GM13977 (cell line): ENCODE data around the gene LCE1B.

Experiments
- DNase-seq: peaks from one replicate; pipeline ENCODE4 v3.0.0; 2012; ENCODE audit warnings: low spot score
- in situ Hi-C: fragments of 300-500 bp; cut with MboI; formaldehyde crosslinking; loops from one replicate; pipeline ENCODE4 v1.12.0; 2022; ENCODE audit warnings: low sequenced_read_pairs, low pct_unique_long_range_greater_than_20kb, mixed read lengths, inconsistent platforms; ENCODE audit not compliant: unreplicated experiment
- TF ChIP-seq, protein P1 (sequence below): IDR thresholded peaks from 2 replicates; pipeline ENCODE4 v1.5.1; 2012; ENCODE audit warnings: mild to moderate bottlenecking, control low read depth; ENCODE audit not compliant: insufficient read depth; ENCODE audit errors: extremely low read depth, missing control alignments

LCE1B gene

DNA sequence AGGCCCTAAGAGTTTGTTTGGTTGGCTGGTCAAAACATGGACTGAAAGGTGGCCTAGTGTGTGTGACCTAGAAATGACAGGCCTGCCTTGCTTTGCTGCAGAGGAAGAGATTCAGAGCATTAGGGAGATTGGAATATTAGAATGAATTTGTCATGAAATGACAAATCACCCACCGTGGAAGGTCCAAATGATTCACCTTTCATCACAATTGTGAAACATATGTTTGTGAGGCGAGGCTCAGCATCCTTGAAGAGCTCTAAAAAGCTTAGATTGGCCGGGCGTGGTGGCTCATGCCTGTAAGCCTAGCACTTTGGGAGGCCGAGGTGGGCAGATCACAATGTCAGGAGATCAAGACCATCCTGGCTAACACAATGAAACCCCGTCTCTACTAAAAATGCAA, 5.5 kb downstream of the LCE1B start:
- in situ Hi-C loops = no loop called here
- no peak for DNase-seq

DNA sequence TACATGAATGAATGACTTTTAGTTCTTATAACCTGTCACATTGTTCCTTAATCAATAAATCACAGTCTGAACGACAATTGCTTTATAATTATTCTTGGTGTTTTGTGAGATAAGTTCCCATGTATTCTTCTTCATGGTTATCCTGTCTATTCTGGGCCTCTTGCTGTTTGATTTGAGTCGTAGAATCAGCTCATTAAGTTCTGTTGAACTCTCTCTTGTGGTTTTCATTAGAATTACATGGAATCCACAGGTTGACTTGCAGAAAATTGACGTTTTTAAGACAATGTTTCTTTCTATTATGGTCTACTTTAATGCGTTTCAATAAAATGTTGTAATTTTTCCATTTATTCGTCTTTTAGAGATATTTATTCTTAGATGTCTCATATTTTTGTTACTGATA, 11.5 kb downstream of the LCE1B start:
- no peak for DNase-seq
- in situ Hi-C loops = no loop called here
- TF ChIP-seq, protein P1, sequence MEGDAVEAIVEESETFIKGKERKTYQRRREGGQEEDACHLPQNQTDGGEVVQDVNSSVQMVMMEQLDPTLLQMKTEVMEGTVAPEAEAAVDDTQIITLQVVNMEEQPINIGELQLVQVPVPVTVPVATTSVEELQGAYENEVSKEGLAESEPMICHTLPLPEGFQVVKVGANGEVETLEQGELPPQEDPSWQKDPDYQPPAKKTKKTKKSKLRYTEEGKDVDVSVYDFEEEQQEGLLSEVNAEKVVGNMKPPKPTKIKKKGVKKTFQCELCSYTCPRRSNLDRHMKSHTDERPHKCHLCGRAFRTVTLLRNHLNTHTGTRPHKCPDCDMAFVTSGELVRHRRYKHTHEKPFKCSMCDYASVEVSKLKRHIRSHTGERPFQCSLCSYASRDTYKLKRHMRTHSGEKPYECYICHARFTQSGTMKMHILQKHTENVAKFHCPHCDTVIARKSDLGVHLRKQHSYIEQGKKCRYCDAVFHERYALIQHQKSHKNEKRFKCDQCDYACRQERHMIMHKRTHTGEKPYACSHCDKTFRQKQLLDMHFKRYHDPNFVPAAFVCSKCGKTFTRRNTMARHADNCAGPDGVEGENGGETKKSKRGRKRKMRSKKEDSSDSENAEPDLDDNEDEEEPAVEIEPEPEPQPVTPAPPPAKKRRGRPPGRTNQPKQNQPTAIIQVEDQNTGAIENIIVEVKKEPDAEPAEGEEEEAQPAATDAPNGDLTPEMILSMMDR = no peak

More for the DNA sequence above, 5.5 kb downstream of the LCE1B start:
- TF ChIP-seq, protein P1 = no peak

DNA sequence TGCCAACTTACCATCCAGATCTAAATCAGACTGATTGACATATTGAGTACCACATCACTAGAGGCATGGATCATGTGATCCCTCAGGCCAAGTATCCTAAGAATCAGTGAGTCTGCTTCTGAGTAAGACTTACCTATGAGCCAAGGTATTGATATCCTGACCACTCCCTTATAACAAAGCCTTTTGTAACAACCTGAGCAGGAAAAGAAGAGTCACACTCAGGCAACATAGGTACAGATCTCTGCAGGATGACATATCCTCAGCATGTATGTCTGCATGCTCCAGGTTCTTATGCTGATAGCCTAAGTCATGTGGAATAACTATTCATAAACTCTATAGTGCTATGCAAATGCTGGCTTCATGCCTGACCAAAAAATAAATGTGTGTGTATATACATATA, 13.2 kb downstream of the LCE1B start:
- in situ Hi-C loops = no loop called here

DNA sequence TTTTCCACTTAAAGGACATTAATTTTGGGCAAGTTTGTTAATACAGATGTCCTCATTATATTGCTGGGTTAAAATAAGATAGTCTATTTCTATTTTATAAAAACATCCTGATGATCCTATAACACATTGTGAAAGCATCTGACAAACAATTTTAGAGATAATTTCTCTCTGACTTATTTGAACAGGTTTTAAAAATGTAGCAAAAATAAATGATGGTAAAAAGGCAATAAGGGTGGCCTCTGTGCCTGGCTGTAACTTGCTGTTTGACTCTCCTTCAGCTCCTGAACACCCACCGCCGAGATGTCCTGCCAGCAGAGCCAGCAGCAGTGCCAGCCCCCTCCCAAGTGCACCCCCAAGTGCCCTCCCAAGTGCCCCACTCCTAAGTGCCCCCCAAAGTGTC, 15.4 kb downstream of the LCE1B start, which contains the start of gene LCE1A:
Gene LCE1A, plus strand, starts transcription at position 301 of the 400 bp plus-strand sequence. Its CDS starts 0 bp downstream, at position 301.
- in situ Hi-C loops = no loop called here
- no peak for DNase-seq

More for the DNA sequence above, 13.2 kb downstream of the LCE1B start:
- DNase-seq = no peak
- TF ChIP-seq, protein P1 = no peak

DNA sequence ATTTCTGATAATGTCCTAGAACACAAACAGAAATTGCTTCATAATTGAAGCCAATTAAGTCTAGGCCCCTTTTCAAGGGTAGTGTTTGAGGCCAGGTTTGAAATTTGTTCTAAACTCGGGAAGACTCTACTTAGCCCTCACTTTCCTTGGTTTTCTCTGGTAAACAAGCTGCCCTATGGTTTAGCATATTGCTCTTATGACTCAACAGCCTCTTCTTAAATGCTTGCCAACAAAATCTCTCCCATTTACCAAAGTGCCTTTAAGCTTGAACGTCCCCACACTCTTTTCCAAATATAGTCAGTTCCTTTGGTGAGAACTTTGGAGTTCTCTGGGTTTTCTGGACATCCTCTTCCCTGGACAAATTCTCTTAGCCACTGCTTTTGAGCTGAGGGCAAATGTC, 25.1 kb downstream of the LCE1B start:
- in situ Hi-C loops = no loop called here
- DNase-seq = no peak
- TF ChIP-seq, protein P1 = no peak

More for the DNA sequence above, 15.4 kb downstream of the LCE1B start, which contains the start of gene LCE1A:
- TF ChIP-seq, protein P1 = no peak

DNA sequence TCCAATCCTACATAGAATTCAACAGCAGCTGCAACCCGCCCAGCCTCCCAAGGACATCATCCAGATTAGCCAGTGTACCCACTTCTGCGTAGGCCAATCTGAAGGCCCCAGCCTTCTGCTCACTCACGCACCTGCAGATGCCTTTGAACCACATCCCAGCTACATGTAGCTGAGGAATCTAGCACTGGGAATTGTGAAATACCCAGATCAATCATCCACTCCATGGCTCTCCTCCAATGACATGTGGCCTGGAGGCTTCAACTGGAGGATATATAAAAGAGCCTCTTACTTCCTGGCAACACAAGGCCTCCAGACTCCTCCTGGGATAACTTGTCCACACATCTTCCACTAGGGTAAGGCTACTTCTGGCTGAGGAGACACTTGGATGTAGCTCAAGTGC, 30.8 kb downstream of the LCE1B start, which contains the start of gene LCE6A:
Gene LCE6A, plus strand, starts transcription at position 301 of the 400 bp plus-strand sequence. CDS start 665 bp downstream, outside the sequence.
- TF ChIP-seq, protein P1 = no peak
- in situ Hi-C loops = no loop called here
- no peak for DNase-seq
